Eye (tissue), 1 donor: ENCODE measurements around the gene STARD3.
A peak's percentile ranks its signal among the peaks of the same experiment; 100 is the strongest.

Source experiments
- DNase-seq: peaks from one replicate; pipeline ENCODE4 v3.0.0-alpha.2; 2015

STARD3 gene

GRCh38 chr17:39660397-39661385 is 23.7 kb downstream of the STARD3 start:
- no peak for DNase-seq

GRCh38 chr17:39661744-39662541 is 25.0 kb downstream of the STARD3 start:
- DNase-seq = no peak

GRCh38 chr17:39662551-39663339 is 25.8 kb downstream of the STARD3 start:
- DNase-seq = no peak

- DNase-seq = no peak
Measured at GRCh38 chr17:39663340-39663687, 26.4 kb downstream of the STARD3 start.

- DNase-seq = no peak
Measured at GRCh38 chr17:39663688-39664580, 27.0 kb downstream of the STARD3 start.

- DNase-seq = no peak
Measured at GRCh38 chr17:39664581-39665561, 27.9 kb downstream of the STARD3 start, which contains the start of gene TCAP. Gene TCAP, plus strand, starts transcription at chr17:39665349. Its CDS starts 11 bp downstream, at chr17:39665360.

GRCh38 chr17:39665642-39666224 is 28.8 kb downstream of the STARD3 start:
- DNase-seq = peak; percentile 50

GRCh38 chr17:39666231-39666600 is 29.3 kb downstream of the STARD3 start:
- no peak for DNase-seq

GRCh38 chr17:39666601-39667261 is 29.8 kb downstream of the STARD3 start:
- no peak for DNase-seq

GRCh38 chr17:39667262-39667944 is 30.5 kb downstream of the STARD3 start:
- DNase-seq = peak; percentile 60

- DNase-seq = peak; percentile 87
Measured at GRCh38 chr17:39667945-39668924, 31.3 kb downstream of the STARD3 start, which contains the start of gene PNMT. Gene PNMT, plus strand, starts transcription at chr17:39668453. Its CDS starts 23 bp downstream, at chr17:39668476.

GRCh38 chr17:39669897-39670735 is 33.2 kb downstream of the STARD3 start:
- DNase-seq = no peak

GRCh38 chr17:39670746-39671145 is 33.8 kb downstream of the STARD3 start:
- no peak for DNase-seq

GRCh38 chr17:39671651-39672521 is 34.9 kb downstream of the STARD3 start:
- peak; percentile 66 for DNase-seq

- DNase-seq = no peak
Measured at GRCh38 chr17:39672522-39673334, 35.8 kb downstream of the STARD3 start.
